ENCODE measurements around the gene ZBTB9.
"Not testable (repeated sequence)": the region's sequence is repeated elsewhere in the genome, so short reads cannot be mapped to it uniquely, and the experiment has no call there.

The ZBTB9 gene

GRCh38 chr6:33469661-33470060 is 15.3 kb downstream of the ZBTB9 start:
- DNase-seq, result no peak

- no peak for DNase-seq
These were observed 23.5 kb downstream of the ZBTB9 start for GRCh38 chr6:33477864-33478263.

- no peak for DNase-seq
These were observed 26.8 kb downstream of the ZBTB9 start for GRCh38 chr6:33481192-33481591.

GRCh38 chr6:33482620-33483019 is 28.2 kb downstream of the ZBTB9 start:
- DNase-seq, result not testable (repeated sequence)

GRCh38 chr6:33483678-33484077 is 29.3 kb downstream of the ZBTB9 start:
- no peak for DNase-seq

- not testable (repeated sequence) for DNase-seq
These were observed 30.4 kb downstream of the ZBTB9 start for GRCh38 chr6:33484673-33485262.

- DNase-seq, result not testable (repeated sequence)
These were observed 31.3 kb downstream of the ZBTB9 start for GRCh38 chr6:33485680-33486079.

- DNase-seq, result no peak
These were observed 34.0 kb downstream of the ZBTB9 start for GRCh38 chr6:33488339-33488738.

GRCh38 chr6:33490198-33490597 is 35.8 kb downstream of the ZBTB9 start:
- DNase-seq, result no peak

GRCh38 chr6:33490621-33491020 is 36.2 kb downstream of the ZBTB9 start:
- DNase-seq, result no peak

GRCh38 chr6:33492093-33492492 is 37.7 kb downstream of the ZBTB9 start:
- DNase-seq, result no peak

- no peak for DNase-seq
These were observed 42.8 kb downstream of the ZBTB9 start for GRCh38 chr6:33497157-33497556.

GRCh38 chr6:33502486-33502885 is 48.1 kb downstream of the ZBTB9 start:
- no peak for DNase-seq

GRCh38 chr6:33504486-33504885 is 50.1 kb downstream of the ZBTB9 start:
- DNase-seq, result no peak

- DNase-seq, result no peak
These were observed 51.4 kb downstream of the ZBTB9 start for GRCh38 chr6:33505548-33506370.
